ENCODE measurements around the gene CIDEB.
"Not testable (repeated sequence)": the region's sequence is repeated elsewhere in the genome, so short reads cannot be mapped to it uniquely, and the experiment has no call there.

DNA sequence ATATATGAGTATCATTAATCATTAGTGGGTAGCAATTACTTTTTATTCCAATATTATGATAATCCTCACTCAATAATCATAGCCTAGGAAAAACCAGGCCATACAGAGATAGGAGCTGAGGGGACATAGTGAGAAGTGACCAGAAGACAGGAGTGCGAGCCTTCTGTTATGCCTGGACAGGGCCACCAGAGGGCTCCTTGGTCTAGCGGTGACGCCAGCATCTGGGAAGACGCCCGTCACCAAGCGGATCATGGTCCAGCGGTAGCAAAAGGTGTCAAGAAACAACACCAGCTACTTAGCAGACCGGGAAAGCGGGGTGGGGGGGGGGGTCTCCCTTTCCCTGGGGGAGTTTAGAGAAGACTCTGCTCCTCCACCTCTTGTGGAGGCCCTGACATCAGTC, 20.1 kb upstream of the CIDEB start:
- TF ChIP-seq, protein P1, sequence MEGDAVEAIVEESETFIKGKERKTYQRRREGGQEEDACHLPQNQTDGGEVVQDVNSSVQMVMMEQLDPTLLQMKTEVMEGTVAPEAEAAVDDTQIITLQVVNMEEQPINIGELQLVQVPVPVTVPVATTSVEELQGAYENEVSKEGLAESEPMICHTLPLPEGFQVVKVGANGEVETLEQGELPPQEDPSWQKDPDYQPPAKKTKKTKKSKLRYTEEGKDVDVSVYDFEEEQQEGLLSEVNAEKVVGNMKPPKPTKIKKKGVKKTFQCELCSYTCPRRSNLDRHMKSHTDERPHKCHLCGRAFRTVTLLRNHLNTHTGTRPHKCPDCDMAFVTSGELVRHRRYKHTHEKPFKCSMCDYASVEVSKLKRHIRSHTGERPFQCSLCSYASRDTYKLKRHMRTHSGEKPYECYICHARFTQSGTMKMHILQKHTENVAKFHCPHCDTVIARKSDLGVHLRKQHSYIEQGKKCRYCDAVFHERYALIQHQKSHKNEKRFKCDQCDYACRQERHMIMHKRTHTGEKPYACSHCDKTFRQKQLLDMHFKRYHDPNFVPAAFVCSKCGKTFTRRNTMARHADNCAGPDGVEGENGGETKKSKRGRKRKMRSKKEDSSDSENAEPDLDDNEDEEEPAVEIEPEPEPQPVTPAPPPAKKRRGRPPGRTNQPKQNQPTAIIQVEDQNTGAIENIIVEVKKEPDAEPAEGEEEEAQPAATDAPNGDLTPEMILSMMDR (conservative IDR thresholded peaks at IDR 0.05; ENCODE audit: low read depth, low read length), result peak; percentile 48
- TF ChIP-seq EZH2 (IDR thresholded peaks at IDR 0.05; ENCODE audit: borderline replicate concordance, low read depth, low read length, poor library complexity, severe bottlenecking), result not testable (repeated sequence)

Data from A673 (cell line).